Measurements from ENCODE around the gene NLRP5.

- no peak for TF ChIP-seq MAX (IDR thresholded peaks at IDR 0.05)
- no peak for TF ChIP-seq EZH2 (IDR thresholded peaks at IDR 0.05; ENCODE audit: low read depth, low read length, severe bottlenecking)
- TF ChIP-seq SP4 (IDR thresholded peaks at IDR 0.05; ENCODE audit: low read length): no peak
- TF ChIP-seq CTCF (IDR thresholded peaks at IDR 0.05; ENCODE audit: control extremely low read depth in 1 of 3, insufficient read depth in 1 of 3, low read depth in 1 of 3, low read length in 3 of 3): no peak
- TF ChIP-seq NRF1 (IDR thresholded peaks at IDR 0.05; ENCODE audit: low read depth, low read length): no peak
- no peak for TF ChIP-seq RAD21 (IDR thresholded peaks at IDR 0.05 in 1 of 2, conservative IDR thresholded peaks at IDR 0.05 in 1 of 2; ENCODE audit: low read depth in 2 of 2, low read length in 2 of 2)
- no peak for TF ChIP-seq KDM1A (IDR thresholded peaks at IDR 0.05; ENCODE audit: borderline replicate concordance, low read length)
- TF ChIP-seq TCF12 (IDR thresholded peaks at IDR 0.05; ENCODE audit: low read depth, low read length): no peak
- TF ChIP-seq SP1 (IDR thresholded peaks at IDR 0.05; ENCODE audit: low read depth, low read length): no peak
Observed at GRCh38 chr19:56110515-56111448, 124.2 kb downstream of the NLRP5 start.
